Measurements from ENCODE around the gene FAM9C. TPM values are rescaled to one million over a fixed set of nuclear protein-coding genes. Genes with fewer than 3 reads are reported as not detected.

FAM9C gene
- under 1 TPM in 1 of 4 donors, not detected in 3; 0.11 TPM for total RNA-seq

GRCh38 chrX:13044441-13044840, at the start of gene FAM9C:
Gene FAM9C (minus strand): TSS chrX:13044620. CDS start chrX:13043789, 831 bp downstream.
- Histone ChIP-seq H3K4me1 (no peaks in the 10 kb centered on the region), H3K4me3 (replicated peaks in 1 of 3) (no peak within 1 kb of the TSS), H3K27me3 (no peaks in the 10 kb centered on the region), H3K9me3 (no peaks in the 10 kb centered on the region), H3K27ac (no peak within 1 kb of the TSS), H3K36me3 (no peaks in the 10 kb centered on the region)
- intact Hi-C loops (cut with DNase I) = no loop called here
- 97 to 100% methylated on average over 2 to 17 of the region's 21 CpGs for WGBS, 2 donors
- no peak for TF ChIP-seq CTCF (IDR thresholded peaks at IDR 0.05)
- TF ChIP-seq POLR2A (IDR thresholded peaks at IDR 0.05) = no peak
- no peak for DNase-seq

- Histone ChIP-seq H3K27me3 (no peaks in the 10 kb centered on the region), H3K4me3 (replicated peaks in 1 of 3) (no peak overlapping the region), H3K36me3 (no peaks in the 10 kb centered on the region), H3K27ac (no peak overlapping the region), H3K4me1 (no peaks in the 10 kb centered on the region), H3K9me3 (no peaks in the 10 kb centered on the region)
- no peak for TF ChIP-seq CTCF (IDR thresholded peaks at IDR 0.05)
- no peak for DNase-seq
- intact Hi-C loops (cut with DNase I) = no loop called here
- WGBS, 2 donors = 93% methylated on average over 6 of the region's 6 CpGs
Measured at GRCh38 chrX:13093529-13094140, 49.2 kb upstream of the FAM9C start.

GRCh38 chrX:13092455-13092941, 48.1 kb upstream of the FAM9C start:
- H3K27ac ChIP-seq = no peak overlapping the region
- no peaks in the 10 kb centered on the region for H3K4me1 ChIP-seq
- no peaks in the 10 kb centered on the region for H3K9me3 ChIP-seq
- 84% methylated on average over 3 of the region's 7 CpGs; no CpG with 5 or more reads in 1 of the 2 donors for WGBS, 2 donors
- no peaks in the 10 kb centered on the region for H3K36me3 ChIP-seq
- intact Hi-C loops (cut with DNase I) = no loop called here
- peak in 1 of 2 donors; percentile 4 for DNase-seq
- H3K4me3 ChIP-seq (replicated peaks in 1 of 3) = no peak overlapping the region
- TF ChIP-seq POLR2A (IDR thresholded peaks at IDR 0.05) = no peak
- no peak for TF ChIP-seq CTCF (IDR thresholded peaks at IDR 0.05)
- no peaks in the 10 kb centered on the region for H3K27me3 ChIP-seq

- Histone ChIP-seq H3K4me1 (no peaks in the 10 kb centered on the region), H3K36me3 (no peaks in the 10 kb centered on the region), H3K4me3 (replicated peaks in 1 of 3) (no peak overlapping the region), H3K27me3 (no peaks in the 10 kb centered on the region), H3K9me3 (no peaks in the 10 kb centered on the region), H3K27ac (no peak overlapping the region)
- intact Hi-C loops (cut with DNase I) = no loop called here
- no peak for TF ChIP-seq POLR2A (IDR thresholded peaks at IDR 0.05)
- no peak for TF ChIP-seq CTCF (IDR thresholded peaks at IDR 0.05)
- 78 to 79% methylated on average over 5 to 6 of the region's 6 CpGs for WGBS, 2 donors
- no peak for DNase-seq
Measured at GRCh38 chrX:13091111-13091765, 46.8 kb upstream of the FAM9C start.
